Liver (tissue), 9 donors: ENCODE measurements around the gene DEFB113. TPM values are rescaled to one million over a fixed set of nuclear protein-coding genes. Genes with fewer than 3 reads are reported as not detected.

Source experiments
- DNase-seq: peaks from one replicate; pipeline ENCODE4 v3.0.0-alpha.2; 2017; ENCODE audit warnings: low spot score
- H3K27ac ChIP-seq, 2 donors: one replicate each; pipeline ENCODE4 v1.7.0; 2013; ENCODE audit warnings: inconsistent platforms in 2 of 2, low read length in 2 of 2, control low read depth in 1 of 2, low read depth in 1 of 2, mild to moderate bottlenecking in 1 of 2
- H3K27me3 ChIP-seq, 4 donors: one replicate each; pipeline versions ENCODE4 v1.6.1 to v1.7.0; 2013; ENCODE audit warnings: low read length in 3 of 4, inconsistent platforms in 1 of 4, mild to moderate bottlenecking in 1 of 4, moderate library complexity in 1 of 4; ENCODE audit not compliant: control insufficient read depth in 4 of 4, insufficient read depth in 4 of 4
- H3K36me3 ChIP-seq, 4 donors: one replicate each; pipeline versions ENCODE4 v1.6.1 to v1.7.0; 2013; ENCODE audit warnings: low read length in 3 of 4, mild to moderate bottlenecking in 3 of 4, low read depth in 1 of 4, moderate library complexity in 1 of 4; ENCODE audit not compliant: control insufficient read depth in 4 of 4, insufficient read depth in 3 of 4
- H3K4me1 ChIP-seq, 4 donors: one replicate each; pipeline versions ENCODE4 v1.6.1 to v1.7.0; 2013; ENCODE audit warnings: low read length in 3 of 4, mild to moderate bottlenecking in 3 of 4, moderate library complexity in 1 of 4; ENCODE audit not compliant: control insufficient read depth in 4 of 4, insufficient read depth in 4 of 4
- H3K4me3 ChIP-seq, 3 donors: one replicate each; pipeline versions ENCODE4 v1.6.1 to v1.7.0; 2013; ENCODE audit warnings: low read length in 3 of 3, control low read depth in 1 of 3, low read depth in 1 of 3, mild to moderate bottlenecking in 1 of 3
- H3K9ac ChIP-seq, 2 donors: one replicate each; pipeline ENCODE4 v1.7.0; 2013; ENCODE audit warnings: low read length in 2 of 2, mild to moderate bottlenecking in 2 of 2, moderate library complexity in 2 of 2, control low read depth in 1 of 2, low read depth in 1 of 2
- H3K9me3 ChIP-seq, 4 donors: one replicate each; pipeline versions ENCODE4 v1.6.1 to v1.7.0; 2013; ENCODE audit warnings: low read length in 3 of 4; ENCODE audit not compliant: control insufficient read depth in 4 of 4
- ATF3 ChIP-seq: IDR thresholded peaks from 2 replicates; pipeline ENCODE4 v1.6.1; 2016; ENCODE audit warnings: antibody characterized with exemption
- CTCF ChIP-seq: fragments of 150-350 bp; IDR thresholded peaks from 2 replicates; pipeline ENCODE4 v1.5.1; 2017; ENCODE audit warnings: improper control_type of control experiment, low read depth, low read length; ENCODE audit not compliant: missing input control
- EGR1 ChIP-seq, 2 donors: IDR thresholded peaks; 2 replicates each; pipeline ENCODE4 v1.6.1; 2016 to 2018; ENCODE audit warnings: antibody characterized with exemption in 2 of 2, low read depth in 2 of 2
- FOXA1 ChIP-seq: IDR thresholded peaks from 2 replicates; pipeline ENCODE4 v1.6.1; 2016; ENCODE audit warnings: antibody characterized with exemption
- FOXA2 ChIP-seq: IDR thresholded peaks from 2 replicates; pipeline ENCODE4 v1.6.1; 2016; ENCODE audit warnings: antibody characterized with exemption
- GABPA ChIP-seq, 2 donors: IDR thresholded peaks in 1 of 2; conservative IDR thresholded peaks in 1 of 2; 2 replicates each; pipeline ENCODE4 v1.6.1; 2016; ENCODE audit warnings: antibody characterized with exemption in 2 of 2, mild to moderate bottlenecking in 1 of 2, moderate library complexity in 1 of 2
- HNF4A ChIP-seq, 2 donors: conservative IDR thresholded peaks; 2 replicates each; pipeline ENCODE4 v1.6.1; 2016; ENCODE audit warnings: antibody characterized with exemption in 2 of 2, mild to moderate bottlenecking in 2 of 2
- HNF4G ChIP-seq: IDR thresholded peaks from 2 replicates; pipeline ENCODE4 v1.6.1; 2016; ENCODE audit warnings: antibody characterized with exemption
- JUND ChIP-seq, 2 donors: IDR thresholded peaks; 2 replicates each; pipeline ENCODE4 v1.6.1; 2016; ENCODE audit warnings: antibody characterized with exemption in 2 of 2
- MAX ChIP-seq: IDR thresholded peaks from 2 replicates; pipeline ENCODE4 v1.6.1; 2016; ENCODE audit warnings: antibody characterized with exemption
- NR2F2 ChIP-seq: IDR thresholded peaks from 2 replicates; pipeline ENCODE4 v1.6.1; 2016; ENCODE audit warnings: antibody characterized with exemption
- RAD21 ChIP-seq, 2 donors: IDR thresholded peaks; 2 replicates each; pipeline ENCODE4 v1.6.1; 2016; ENCODE audit warnings: antibody characterized with exemption in 2 of 2, mild to moderate bottlenecking in 2 of 2
- REST ChIP-seq: IDR thresholded peaks from 2 replicates; pipeline ENCODE4 v1.6.1; 2016; ENCODE audit warnings: antibody characterized with exemption, mild to moderate bottlenecking
- RXRA ChIP-seq, 2 donors: IDR thresholded peaks; 2 replicates each; pipeline ENCODE4 v1.6.1; 2017 to 2018; ENCODE audit warnings: antibody characterized with exemption in 2 of 2, mild to moderate bottlenecking in 1 of 2
- SP1 ChIP-seq: IDR thresholded peaks from 2 replicates; pipeline ENCODE4 v1.6.1; 2018; ENCODE audit warnings: antibody characterized with exemption, mild to moderate bottlenecking
- TAF1 ChIP-seq: conservative IDR thresholded peaks from 2 replicates; pipeline ENCODE4 v1.6.1; 2016; ENCODE audit warnings: antibody characterized with exemption, mild to moderate bottlenecking
- YY1 ChIP-seq: IDR thresholded peaks from 2 replicates; pipeline ENCODE4 v1.6.1; 2016; ENCODE audit warnings: antibody characterized with exemption, mild to moderate bottlenecking
- ZBTB33 ChIP-seq: IDR thresholded peaks from 2 replicates; pipeline ENCODE4 v1.6.1; 2016; ENCODE audit warnings: antibody characterized with exemption
- WGBS: extraction: QIAGEN DNeasy Blood & Tissue Kit; methylation state at CpG from one replicate; pipeline ENCODE4 v1.1.7; 2013; 5-methylcytosine and 5-hydroxymethylcytosine counted together
- polyA plus RNA-seq, 2 donors: library from polyadenylated mRNA; stranded (reverse) in 1 of 2; unstranded in 1 of 2; fragments of 200-250 nt in 1 of 2; fragments of >200 nt in 1 of 2; fragmentation: Nextera tagmentation in 1 of 2; extraction: Ambion mirVana in 1 of 2; gene quantifications; one replicate each; pipeline versions ENCODE4 v1.2.1 to v1.2.3, GENCODE V29; 2013 to 2015
- total RNA-seq, 2 donors: library from RNA; depleted of rRNA; stranded (reverse); fragments of >200 nt; gene quantifications; one replicate each; pipeline ENCODE4 v1.2.3, GENCODE V29; 2014
- donor health status: healthy.
- donor health status: healthy.
- donor health status: healthy.
- donor health status: healthy.
- donor health status: healthy.

Gene DEFB113
- total RNA-seq (not detected), polyA plus RNA-seq (not detected)

GRCh38 chr6:49969605-49970004, at the start of gene DEFB113:
Gene DEFB113, minus strand, starts transcription at chr6:49969625. Its CDS starts 0 bp downstream, at chr6:49969625.
- no peaks in the 10 kb centered on the region for H3K27me3 ChIP-seq
- no peak within 1 kb of the TSS for H3K4me3 ChIP-seq
- no peaks in the 10 kb centered on the region for H3K9me3 ChIP-seq
- no peak for DNase-seq
- no peak within 1 kb of the TSS for H3K27ac ChIP-seq
- H3K9ac ChIP-seq, result no peak within 1 kb of the TSS
- no peaks in the 10 kb centered on the region for H3K4me1 ChIP-seq
- 63% methylated on average over 2 of the region's 2 CpGs for WGBS
- TF ChIP-seq GABPA (IDR thresholded peaks at IDR 0.05 in 1 of 2, conservative IDR thresholded peaks at IDR 0.05 in 1 of 2) (no peak), ZBTB33 (no peak), FOXA1 (no peak), NR2F2 (no peak), JUND (IDR thresholded peaks at IDR 0.05) (no peak), TAF1 (no peak), HNF4A (conservative IDR thresholded peaks at IDR 0.05) (no peak), REST (no peak), FOXA2 (no peak), HNF4G (no peak), EGR1 (IDR thresholded peaks at IDR 0.05; ENCODE audit: low read depth in 2 of 2) (no peak), RAD21 (IDR thresholded peaks at IDR 0.05) (no peak), RXRA (IDR thresholded peaks at IDR 0.05) (no peak), ATF3 (no peak), SP1 (no peak), CTCF (no peak), YY1 (no peak), MAX (no peak)
- H3K36me3 ChIP-seq, result no peaks in the 10 kb centered on the region
